ENCODE measurements around the gene NOP53. TPM values are rescaled to one million over a fixed set of nuclear protein-coding genes. Genes with fewer than 3 reads are reported as not detected.

The NOP53 gene
- total and polyA plus RNA-seq, 2 of the 8 experiments (the other 6 are each of a cell fraction or from before 2014, with no cell fraction given), result 107 to 245 TPM

- TF ChIP-seq EZH2 (IDR thresholded peaks at IDR 0.05; ENCODE audit: low read depth, low read length, severe bottlenecking), result no peak
- TF ChIP-seq SUZ12 (IDR thresholded peaks at IDR 0.05; ENCODE audit: low read length), result no peak
Observed at GRCh38 chr19:47781590-47782262, 36.4 kb downstream of the NOP53 start (continued).
